GM10248 (cell line): ENCODE data around the gene DCDC1.

Source experiments
- CTCF ChIA-PET: fragments of 300-600 bp; sonication (Branson Sonifier 250); formaldehyde crosslinking; extraction: SDS; loops from one replicate; lab custom pipeline; 2021; ENCODE audit warnings: antibody characterized with exemption; lab: Yijun Ruan, JAX
- POLR2A ChIA-PET: fragments of 350-650 bp; sonication (Branson Sonifier 250); formaldehyde crosslinking; extraction: SDS; loops from one replicate; lab custom pipeline; 2020; ENCODE audit warnings: antibody characterized with exemption; lab: Yijun Ruan, JAX
- DNase-seq: peaks from one replicate; pipeline ENCODE4 v3.0.0; 2012; ENCODE audit errors: extremely low spot score
- TF ChIP-seq, protein P1 (sequence below): IDR thresholded peaks from 2 replicates; pipeline ENCODE4 v1.5.1; 2012; ENCODE audit warnings: mild to moderate bottlenecking, low read depth; ENCODE audit errors: extremely low read depth, missing control alignments, control extremely low read depth

The DCDC1 gene

DNA sequence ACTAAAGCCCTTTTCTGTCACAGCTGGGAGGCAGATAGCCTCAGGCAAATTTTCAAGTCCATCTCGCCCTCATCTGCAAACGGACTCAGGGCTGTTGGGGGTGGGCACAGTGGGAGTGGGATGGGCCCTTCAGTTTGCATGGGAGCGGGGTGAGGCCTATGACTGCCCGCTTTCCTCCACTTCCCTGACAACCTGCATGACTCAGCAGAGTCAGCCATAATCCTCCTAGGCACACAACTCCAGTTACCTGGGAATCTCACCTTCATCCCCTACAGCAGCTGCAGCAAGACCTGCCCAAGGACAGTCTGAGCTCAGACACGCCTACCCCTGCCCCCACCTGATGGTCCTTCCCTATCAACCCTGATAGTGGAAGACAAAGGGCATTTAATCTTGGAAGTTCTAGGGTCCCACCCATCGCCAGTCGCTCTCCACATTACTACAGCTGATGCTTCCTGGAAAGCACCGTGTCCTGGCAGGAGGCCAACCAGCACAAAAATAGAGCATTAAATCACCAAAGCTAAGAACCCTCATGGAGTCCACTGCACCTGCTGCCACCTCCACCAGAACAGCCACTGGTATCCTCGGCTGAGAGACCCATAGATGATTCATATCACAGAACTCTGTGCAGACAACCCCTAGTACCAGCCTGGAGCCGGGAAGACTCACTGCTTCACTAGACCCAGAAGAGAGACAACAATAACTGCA, 319.3 kb downstream of the DCDC1 start:
- CTCF ChIA-PET, result no interaction called here
- DNase-seq, result no peak
- TF ChIP-seq, protein P1, sequence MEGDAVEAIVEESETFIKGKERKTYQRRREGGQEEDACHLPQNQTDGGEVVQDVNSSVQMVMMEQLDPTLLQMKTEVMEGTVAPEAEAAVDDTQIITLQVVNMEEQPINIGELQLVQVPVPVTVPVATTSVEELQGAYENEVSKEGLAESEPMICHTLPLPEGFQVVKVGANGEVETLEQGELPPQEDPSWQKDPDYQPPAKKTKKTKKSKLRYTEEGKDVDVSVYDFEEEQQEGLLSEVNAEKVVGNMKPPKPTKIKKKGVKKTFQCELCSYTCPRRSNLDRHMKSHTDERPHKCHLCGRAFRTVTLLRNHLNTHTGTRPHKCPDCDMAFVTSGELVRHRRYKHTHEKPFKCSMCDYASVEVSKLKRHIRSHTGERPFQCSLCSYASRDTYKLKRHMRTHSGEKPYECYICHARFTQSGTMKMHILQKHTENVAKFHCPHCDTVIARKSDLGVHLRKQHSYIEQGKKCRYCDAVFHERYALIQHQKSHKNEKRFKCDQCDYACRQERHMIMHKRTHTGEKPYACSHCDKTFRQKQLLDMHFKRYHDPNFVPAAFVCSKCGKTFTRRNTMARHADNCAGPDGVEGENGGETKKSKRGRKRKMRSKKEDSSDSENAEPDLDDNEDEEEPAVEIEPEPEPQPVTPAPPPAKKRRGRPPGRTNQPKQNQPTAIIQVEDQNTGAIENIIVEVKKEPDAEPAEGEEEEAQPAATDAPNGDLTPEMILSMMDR, result no peak
- POLR2A ChIA-PET, result no interaction called here

DNA sequence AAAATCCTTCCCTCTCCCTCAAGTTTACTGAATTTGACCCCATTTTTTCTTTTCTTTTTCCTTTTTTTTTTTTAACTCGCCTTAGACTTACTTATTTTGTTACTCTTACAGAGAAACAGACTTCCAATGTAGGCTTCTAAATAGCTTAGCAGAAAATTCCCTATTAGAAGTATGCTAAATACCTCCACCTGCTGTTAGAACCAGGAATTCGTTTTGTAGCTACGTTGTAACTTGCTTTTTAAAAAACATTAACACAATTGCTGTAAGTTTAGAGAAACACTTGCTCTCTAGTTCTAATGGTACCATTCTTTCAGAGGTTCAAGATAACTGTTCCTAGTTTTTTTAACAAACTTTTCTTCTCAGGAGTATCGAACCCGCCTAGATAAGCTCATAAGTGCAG, 324.2 kb downstream of the DCDC1 start:
- DNase-seq, result no peak
- CTCF ChIA-PET, result interaction anchor here (1.2 to 1.9 kb wide), 2 partner anchors 24 to 85 kb away, joined by 3 to 6 read pairs; no protein-coding TSS in a partner anchor
- TF ChIP-seq, protein P1, result no peak
- POLR2A ChIA-PET, result no interaction called here

- no peak for DNase-seq
- TF ChIP-seq, protein P1, result no peak
- ChIA-PET POLR2A (no interaction called here), CTCF (no interaction called here)
Observed at GRCh38 chr11:31030138-31030792, 339.3 kb downstream of the DCDC1 start.

- CTCF ChIA-PET, result no interaction called here
Observed at GRCh38 chr11:31026315-31026714, 343.2 kb downstream of the DCDC1 start.

DNA sequence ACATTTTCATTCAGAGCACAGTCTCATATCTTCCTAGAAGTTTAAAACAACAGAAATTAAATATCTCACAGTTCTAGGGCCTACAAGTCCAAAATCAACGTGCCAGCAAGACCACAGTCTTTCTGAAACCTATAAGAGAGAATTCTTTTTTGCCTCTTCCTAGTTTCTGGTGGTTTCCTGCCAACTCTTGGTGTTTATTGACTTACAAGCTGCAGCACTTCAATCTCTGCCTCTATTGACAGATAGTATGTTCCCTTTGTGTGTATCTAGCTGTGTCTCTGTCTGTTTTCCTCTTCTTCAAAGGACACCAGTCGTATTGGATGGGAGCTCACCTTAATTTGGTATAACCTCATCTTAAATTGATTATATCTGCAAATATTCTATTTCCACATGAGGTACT, 347.5 kb downstream of the DCDC1 start:
- DNase-seq, result no peak
- ChIA-PET CTCF (no interaction called here), POLR2A (no interaction called here)
- TF ChIP-seq, protein P1, result no peak

More at GRCh38 chr11:31026315-31026714, 343.2 kb downstream of the DCDC1 start:
- TF ChIP-seq, protein P1, result no peak
- POLR2A ChIA-PET, result no interaction called here
- no peak for DNase-seq

- ChIA-PET POLR2A (no interaction called here), CTCF (no interaction called here)
- DNase-seq, result no peak
- TF ChIP-seq, protein P1, result no peak
Observed at GRCh38 chr11:31019786-31020185, 349.8 kb downstream of the DCDC1 start.
